Upper lobe of left lung (tissue), 4 donors: ENCODE data around the gene STRC.
"Not testable (repeated sequence)": the region's sequence is repeated elsewhere in the genome, so short reads cannot be mapped to it uniquely, and the experiment has no call there.

ENCODE experiments used
- CTCF ChIP-seq, 6 experiments: fragments of 450-650 bp in 4 of 6; fragments of 200-600 bp in 2 of 6; sonication (generic) in 2 of 6; IDR thresholded peaks; one replicate each; pipeline ENCODE4 v1.5.1; 2016 to 2019; ENCODE audit warnings: antibody characterized with exemption in 6 of 6
- POLR2A ChIP-seq, 4 donors: fragments of 450-650 bp; IDR thresholded peaks; one replicate each; pipeline ENCODE4 v1.5.1; 2016 to 2017; ENCODE audit warnings: antibody characterized with exemption in 4 of 4, mild to moderate bottlenecking in 2 of 4

DNA sequence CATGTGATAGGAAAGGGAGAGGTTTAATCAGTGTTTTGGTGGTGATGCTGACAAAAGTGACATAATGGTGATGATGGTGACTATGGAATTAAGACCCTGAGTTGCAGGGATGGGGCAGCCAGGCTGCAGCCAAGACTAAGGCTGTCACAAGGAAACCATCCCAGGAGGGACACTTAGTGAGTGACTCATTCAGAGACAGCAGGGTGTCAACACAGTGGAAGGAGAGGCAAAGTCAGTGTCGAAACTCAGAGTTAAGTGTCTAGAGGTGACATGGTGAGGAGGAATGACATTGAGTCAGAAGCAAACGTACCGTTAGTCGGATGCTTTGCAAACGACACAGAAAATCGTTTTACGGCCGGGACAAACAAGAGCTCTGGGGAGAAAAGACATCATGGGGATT is 54.8 kb downstream of the STRC start:
- not testable (repeated sequence) for TF ChIP-seq POLR2A, CTCF (IDR thresholded peaks at IDR 0.05)
